H9 (cell line): ENCODE data around the gene BRSK2. TPM values are rescaled to one million over a fixed set of nuclear protein-coding genes. Genes with fewer than 3 reads are reported as not detected.
A peak's percentile ranks its signal among the peaks of the same experiment; 100 is the strongest.
"Not testable (repeated sequence)": the region's sequence is repeated elsewhere in the genome, so short reads cannot be mapped to it uniquely, and the experiment has no call there.

Experiments used
- DNase-seq: peaks from one replicate; pipeline ENCODE4 v3.0.0-alpha.2; 2017
- H2AFZ ChIP-seq: one replicate; pipeline ENCODE4 v1.6.1; 2013; ENCODE audit warnings: mild to moderate bottlenecking, low read length, control low read depth, moderate library complexity
- H2AK5ac ChIP-seq: 2 replicates; pipeline ENCODE4 v1.6.1; 2013; ENCODE audit warnings: low read length, control low read depth, mixed read lengths; ENCODE audit not compliant: insufficient read length
- H2BK120ac ChIP-seq: one replicate; pipeline ENCODE4 v1.6.1; 2013; ENCODE audit warnings: low read depth, mild to moderate bottlenecking, low read length, control low read depth, inconsistent platforms; ENCODE audit not compliant: poor library complexity, severe bottlenecking
- H2BK12ac ChIP-seq: 2 replicates; pipeline ENCODE4 v1.6.1; 2013; ENCODE audit warnings: low read length, control low read depth, mixed read lengths, low read depth; ENCODE audit not compliant: insufficient read length
- H2BK15ac ChIP-seq: 2 replicates; pipeline ENCODE4 v1.6.1; 2013; ENCODE audit warnings: low read depth, low read length, control low read depth
- H2BK20ac ChIP-seq: one replicate; pipeline ENCODE4 v1.6.1; 2013; ENCODE audit warnings: low read depth, mild to moderate bottlenecking, low read length, control low read depth, inconsistent platforms; ENCODE audit not compliant: poor library complexity, severe bottlenecking
- H2BK5ac ChIP-seq: 2 replicates; pipeline ENCODE4 v1.6.1; 2013; ENCODE audit warnings: low read length, control low read depth, mixed read lengths; ENCODE audit not compliant: insufficient read length
- H3K14ac ChIP-seq: 2 replicates; pipeline ENCODE4 v1.6.1; 2013; ENCODE audit warnings: low read length, control low read depth; ENCODE audit not compliant: insufficient read depth
- H3K18ac ChIP-seq: 2 replicates; pipeline ENCODE4 v1.6.1; 2013; ENCODE audit warnings: low read depth, mild to moderate bottlenecking, mixed read lengths, low read length, control low read depth; ENCODE audit not compliant: insufficient read length
- H3K23ac ChIP-seq: 2 replicates; pipeline ENCODE4 v1.6.1; 2013; ENCODE audit warnings: low read length, control low read depth, mixed read lengths, low read depth; ENCODE audit not compliant: insufficient read length
- H3K23me2 ChIP-seq: 2 replicates; pipeline ENCODE4 v1.6.1; 2013; ENCODE audit warnings: low read depth, mild to moderate bottlenecking, mixed read lengths, low read length, control low read depth; ENCODE audit not compliant: insufficient read length, poor library complexity, severe bottlenecking
- H3K27ac ChIP-seq: 2 replicates; pipeline ENCODE4 v1.5.1; 2013; ENCODE audit warnings: low read length, control low read depth, mixed read lengths, low read depth; ENCODE audit not compliant: insufficient read length
- H3K27me3 ChIP-seq: 2 replicates; pipeline ENCODE4 v1.6.1; 2013; ENCODE audit warnings: low read length, control low read depth, inconsistent platforms; ENCODE audit not compliant: insufficient read depth
- H3K4ac ChIP-seq: 2 replicates; pipeline ENCODE4 v1.6.1; 2013; ENCODE audit warnings: low read depth, mild to moderate bottlenecking, control low read depth, inconsistent platforms, low read length, moderate library complexity
- H3K4me1 ChIP-seq: 2 replicates; pipeline ENCODE4 v1.6.1; 2013; ENCODE audit warnings: low read length, control low read depth, inconsistent platforms; ENCODE audit not compliant: insufficient read depth
- H3K4me2 ChIP-seq: 2 replicates; pipeline ENCODE4 v1.6.1; 2013; ENCODE audit warnings: low read length, control low read depth, mixed read lengths; ENCODE audit not compliant: insufficient read length, insufficient read depth
- H3K56ac ChIP-seq: 2 replicates; pipeline ENCODE4 v1.6.1; 2013; ENCODE audit warnings: low read depth, mild to moderate bottlenecking, mixed read lengths, low read length, control low read depth; ENCODE audit not compliant: insufficient read length
- H3K79me1 ChIP-seq: 2 replicates; pipeline ENCODE4 v1.6.1; 2013; ENCODE audit warnings: low read depth, mild to moderate bottlenecking, moderate library complexity, low read length, control low read depth, inconsistent platforms; ENCODE audit not compliant: insufficient read depth, poor library complexity, severe bottlenecking
- H3K79me2 ChIP-seq: 2 replicates; pipeline ENCODE4 v1.6.1; 2013; ENCODE audit warnings: low read length, control low read depth, inconsistent platforms; ENCODE audit not compliant: insufficient read depth
- H3K9ac ChIP-seq: 2 replicates; pipeline ENCODE4 v1.6.1; 2013; ENCODE audit warnings: low read length, control low read depth, mixed read lengths; ENCODE audit not compliant: insufficient read length; ENCODE audit errors: extremely low read depth
- H3K9me3 ChIP-seq: one replicate; pipeline ENCODE4 v1.6.1; 2013; ENCODE audit warnings: low read depth, low read length, inconsistent platforms; ENCODE audit not compliant: control insufficient read depth
- H3T11ph ChIP-seq: one replicate; pipeline ENCODE4 v1.6.1; 2013; ENCODE audit warnings: mild to moderate bottlenecking, low read length, control low read depth, inconsistent platforms
- H4K20me1 ChIP-seq: one replicate; pipeline ENCODE4 v1.6.1; 2013; ENCODE audit not compliant: control insufficient read depth, insufficient read length, insufficient read depth
- H4K5ac ChIP-seq: 2 replicates; pipeline ENCODE4 v1.6.1; 2013; ENCODE audit warnings: low read depth, mild to moderate bottlenecking, mixed read lengths, low read length, control low read depth; ENCODE audit not compliant: insufficient read length
- H4K8ac ChIP-seq: replicated peaks from 2 replicates; pipeline ENCODE4 v1.6.1; 2013; ENCODE audit warnings: low read length, control low read depth, mixed read lengths, low read depth; ENCODE audit not compliant: insufficient read length
- H4K91ac ChIP-seq: 2 replicates; pipeline ENCODE4 v1.6.1; 2013; ENCODE audit warnings: low read depth, mild to moderate bottlenecking, moderate library complexity, mixed read lengths, low read length, control low read depth; ENCODE audit not compliant: insufficient read length
- H3K27ac Mint-ChIP-seq, 3 experiments: 2 replicates in 2 of 3; 3 replicates in 1 of 3; pipeline ENCODE4 v1.8.0; 2020 to 2021; ENCODE audit warnings: mixed read lengths in 3 of 3, mild to moderate bottlenecking in 1 of 3, moderate library complexity in 1 of 3
- H3K27me3 Mint-ChIP-seq: 2 replicates; pipeline ENCODE4 v1.8.0; 2021; ENCODE audit warnings: low read depth, mild to moderate bottlenecking, moderate library complexity, mixed read lengths
- H3K36me3 Mint-ChIP-seq, 3 experiments: 2 replicates in 2 of 3; 3 replicates in 1 of 3; pipeline ENCODE4 v1.8.0; 2020 to 2021; ENCODE audit warnings: low read depth in 3 of 3, mixed read lengths in 3 of 3; ENCODE audit not compliant: insufficient read depth in 1 of 3
- H3K4me1 Mint-ChIP-seq, 2 experiments: 2 replicates each; pipeline ENCODE4 v1.8.0; 2020; ENCODE audit warnings: mixed read lengths in 2 of 2
- H3K4me3 Mint-ChIP-seq, 2 experiments: 2 replicates in 1 of 2; 3 replicates in 1 of 2; pipeline ENCODE4 v1.8.0; 2020 to 2021; ENCODE audit warnings: mild to moderate bottlenecking in 2 of 2, mixed read lengths in 2 of 2, moderate library complexity in 1 of 2
- H3K9me3 Mint-ChIP-seq, 2 experiments: 2 replicates in 1 of 2; 3 replicates in 1 of 2; pipeline ENCODE4 v1.8.0; 2020; ENCODE audit warnings: mild to moderate bottlenecking in 2 of 2, mixed read lengths in 2 of 2, moderate library complexity in 1 of 2
- WGBS: extraction: QIAGEN DNeasy Blood & Tissue Kit; methylation state at CpG from one replicate; pipeline ENCODE4 v1.1.7; 2013; ENCODE audit warnings: missing lambda C conversion rate, low lambda C conversion rate, mixed read lengths; ENCODE audit not compliant: insufficient read length; ENCODE audit errors: extremely low coverage; 5-methylcytosine and 5-hydroxymethylcytosine counted together
- total RNA-seq: library from RNA; stranded (reverse); gene quantifications from 2 replicates; pipeline ENCODE4 v1.2.1, GENCODE V29; 2021
- TF ChIP-seq, protein P1 (sequence below): fragments of 200-600 bp; sonication (generic); conservative IDR thresholded peaks from 3 replicates; pipeline ENCODE4 v1.8.0; 2021; ENCODE audit warnings: antibody characterized with exemption, mild to moderate bottlenecking

Gene BRSK2
- total RNA-seq, 1 experiment from 2014 or later = 28.4 TPM

DNA sequence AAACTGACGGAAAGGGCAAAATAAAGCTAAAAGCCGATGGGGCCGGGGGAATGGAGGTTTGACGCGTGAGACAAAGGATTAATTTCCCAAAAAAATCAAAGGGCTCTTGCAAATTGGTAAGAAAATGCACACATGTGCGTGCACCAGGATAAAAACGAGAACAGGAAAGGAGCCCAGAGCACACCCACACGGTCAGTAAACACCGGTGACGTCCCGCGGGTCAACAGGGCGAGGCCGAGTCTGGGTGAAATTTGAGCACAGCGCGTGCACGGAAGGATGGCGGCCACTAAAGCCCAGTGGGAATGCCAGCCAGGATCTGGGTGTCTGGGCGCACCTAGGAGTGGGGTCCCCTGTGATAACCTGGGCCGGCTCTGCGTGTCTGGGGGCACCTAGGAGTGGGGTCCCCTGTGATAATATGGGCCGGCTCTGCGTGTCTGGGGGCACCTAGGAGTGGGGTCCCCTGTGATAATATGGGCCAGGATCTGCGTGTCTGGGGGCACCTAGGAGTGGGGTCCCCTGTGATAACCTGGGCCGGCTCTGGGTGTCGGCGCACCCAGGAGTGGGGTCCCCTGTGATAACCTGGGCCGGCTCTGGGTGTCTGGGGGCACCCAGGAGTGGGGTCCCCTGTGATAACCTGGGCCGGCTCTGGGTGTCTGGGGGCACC is 44.4 kb downstream of the BRSK2 start:
- H2BK120ac ChIP-seq = no peak overlapping the region
- no peak overlapping the region; a peak in 1 of 5 replicates for H3K4me3 Mint-ChIP-seq
- no peak overlapping the region for H3K4me2 ChIP-seq
- no peak overlapping the region for H2BK20ac ChIP-seq
- no peak overlapping the region for H2AFZ ChIP-seq
- no peaks in the 10 kb centered on the region; the same call in 1 of the 2 replicates for H3K4me1 ChIP-seq
- H3K79me2 ChIP-seq = peaks cover 1% of the 10 kb centered on the region; the same call in 1 of the 2 replicates
- H3K27ac Mint-ChIP-seq = peak overlapping the region in 1 of 3 experiments; percentile 70; a peak in 1 of 7 replicates
- DNase-seq = no peak
- H3K27me3 ChIP-seq = no peaks in the 10 kb centered on the region
- H4K5ac ChIP-seq = no peak overlapping the region
- H4K91ac ChIP-seq = no peak overlapping the region
- no peaks in the 10 kb centered on the region for H3K9me3 ChIP-seq
- H3K14ac ChIP-seq = no peak overlapping the region; the same call in 1 of the 2 replicates
- H3K36me3 Mint-ChIP-seq = no peaks in the 10 kb centered on the region
- H3K23ac ChIP-seq = no peak overlapping the region
- H3K27me3 Mint-ChIP-seq = no peaks in the 10 kb centered on the region
- TF ChIP-seq, protein P1, sequence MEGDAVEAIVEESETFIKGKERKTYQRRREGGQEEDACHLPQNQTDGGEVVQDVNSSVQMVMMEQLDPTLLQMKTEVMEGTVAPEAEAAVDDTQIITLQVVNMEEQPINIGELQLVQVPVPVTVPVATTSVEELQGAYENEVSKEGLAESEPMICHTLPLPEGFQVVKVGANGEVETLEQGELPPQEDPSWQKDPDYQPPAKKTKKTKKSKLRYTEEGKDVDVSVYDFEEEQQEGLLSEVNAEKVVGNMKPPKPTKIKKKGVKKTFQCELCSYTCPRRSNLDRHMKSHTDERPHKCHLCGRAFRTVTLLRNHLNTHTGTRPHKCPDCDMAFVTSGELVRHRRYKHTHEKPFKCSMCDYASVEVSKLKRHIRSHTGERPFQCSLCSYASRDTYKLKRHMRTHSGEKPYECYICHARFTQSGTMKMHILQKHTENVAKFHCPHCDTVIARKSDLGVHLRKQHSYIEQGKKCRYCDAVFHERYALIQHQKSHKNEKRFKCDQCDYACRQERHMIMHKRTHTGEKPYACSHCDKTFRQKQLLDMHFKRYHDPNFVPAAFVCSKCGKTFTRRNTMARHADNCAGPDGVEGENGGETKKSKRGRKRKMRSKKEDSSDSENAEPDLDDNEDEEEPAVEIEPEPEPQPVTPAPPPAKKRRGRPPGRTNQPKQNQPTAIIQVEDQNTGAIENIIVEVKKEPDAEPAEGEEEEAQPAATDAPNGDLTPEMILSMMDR = no peak
- no CpG with 5 or more reads among the region's 29 CpGs for WGBS
- peaks cover 0 to under 1% of the 10 kb centered on the region in 2 experiments; a peak in 1 of 5 replicates for H3K9me3 Mint-ChIP-seq
- H2BK15ac ChIP-seq = no peak overlapping the region
- no peaks in the 10 kb centered on the region for H3K79me1 ChIP-seq
- no peak overlapping the region for H4K8ac ChIP-seq
- no peak overlapping the region for H3K56ac ChIP-seq
- no peak overlapping the region for H2BK5ac ChIP-seq
- H3K4me1 Mint-ChIP-seq = no peaks in the 10 kb centered on the region
- H3K4ac ChIP-seq = no peak overlapping the region
- H3K27ac ChIP-seq = no peak overlapping the region
- no peak overlapping the region for H2AK5ac ChIP-seq
- H3K23me2 ChIP-seq = no peaks in the 10 kb centered on the region
- no peak overlapping the region for H3K9ac ChIP-seq
- no peak overlapping the region for H2BK12ac ChIP-seq
- H3K18ac ChIP-seq = no peak overlapping the region
- H4K20me1 ChIP-seq = no peaks in the 10 kb centered on the region
- no peak overlapping the region for H3T11ph ChIP-seq

DNA sequence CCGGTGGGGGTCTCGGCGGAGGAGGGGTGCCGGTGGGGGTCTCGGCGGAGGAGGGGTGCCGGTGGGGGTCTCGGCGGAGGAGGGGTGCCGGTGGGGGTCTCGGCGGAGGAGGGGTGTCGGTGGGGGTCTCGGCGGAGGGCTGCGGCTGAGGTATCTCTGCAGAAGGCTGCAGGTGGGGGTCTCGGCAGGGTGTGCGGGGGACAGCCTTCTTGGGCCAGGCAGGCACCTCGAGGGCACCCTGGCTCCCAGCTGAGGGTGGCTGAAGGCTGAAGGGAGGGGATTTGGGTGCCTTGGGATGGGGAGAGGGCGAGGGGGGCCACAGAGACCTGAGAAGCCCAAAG is 45.7 kb downstream of the BRSK2 start:
- not testable (repeated sequence) for H2BK12ac ChIP-seq, H4K20me1 ChIP-seq, H3K4me3 Mint-ChIP-seq, H2AFZ ChIP-seq, H3K27ac Mint-ChIP-seq, H3K4ac ChIP-seq, H3K4me1 ChIP-seq, H2AK5ac ChIP-seq, DNase-seq, H3K9ac ChIP-seq, H3K23ac ChIP-seq, H3K27me3 Mint-ChIP-seq, H3K4me1 Mint-ChIP-seq, H3K56ac ChIP-seq, H3K14ac ChIP-seq, H4K8ac ChIP-seq, H2BK20ac ChIP-seq, H4K91ac ChIP-seq, H3K9me3 Mint-ChIP-seq, H3K4me2 ChIP-seq, H3K27me3 ChIP-seq, H2BK120ac ChIP-seq, H3K79me2 ChIP-seq, H3K36me3 Mint-ChIP-seq, H2BK15ac ChIP-seq, H3K79me1 ChIP-seq, H3K27ac ChIP-seq, H2BK5ac ChIP-seq, H3K23me2 ChIP-seq, H3K9me3 ChIP-seq, H4K5ac ChIP-seq, H3K18ac ChIP-seq, H3T11ph ChIP-seq
- no CpG with 5 or more reads among the region's 20 CpGs for WGBS
